H9 (cell line): ENCODE results near the gene BRD1. TPM values are rescaled to one million over a fixed set of nuclear protein-coding genes. Genes with fewer than 3 reads are reported as not detected.

Experiments
- DNase-seq: peaks from one replicate; pipeline ENCODE4 v3.0.0-alpha.2; 2017
- H2AFZ ChIP-seq: one replicate; pipeline ENCODE4 v1.6.1; 2013; ENCODE audit warnings: mild to moderate bottlenecking, low read length, control low read depth, moderate library complexity
- H2AK5ac ChIP-seq: 2 replicates; pipeline ENCODE4 v1.6.1; 2013; ENCODE audit warnings: low read length, control low read depth, mixed read lengths; ENCODE audit not compliant: insufficient read length
- H2BK120ac ChIP-seq: one replicate; pipeline ENCODE4 v1.6.1; 2013; ENCODE audit warnings: low read depth, mild to moderate bottlenecking, low read length, control low read depth, inconsistent platforms; ENCODE audit not compliant: poor library complexity, severe bottlenecking
- H2BK12ac ChIP-seq: 2 replicates; pipeline ENCODE4 v1.6.1; 2013; ENCODE audit warnings: low read length, control low read depth, mixed read lengths, low read depth; ENCODE audit not compliant: insufficient read length
- H2BK15ac ChIP-seq: 2 replicates; pipeline ENCODE4 v1.6.1; 2013; ENCODE audit warnings: low read depth, low read length, control low read depth
- H2BK20ac ChIP-seq: one replicate; pipeline ENCODE4 v1.6.1; 2013; ENCODE audit warnings: low read depth, mild to moderate bottlenecking, low read length, control low read depth, inconsistent platforms; ENCODE audit not compliant: poor library complexity, severe bottlenecking
- H2BK5ac ChIP-seq: 2 replicates; pipeline ENCODE4 v1.6.1; 2013; ENCODE audit warnings: low read length, control low read depth, mixed read lengths; ENCODE audit not compliant: insufficient read length
- H3K14ac ChIP-seq: 2 replicates; pipeline ENCODE4 v1.6.1; 2013; ENCODE audit warnings: low read length, control low read depth; ENCODE audit not compliant: insufficient read depth
- H3K18ac ChIP-seq: 2 replicates; pipeline ENCODE4 v1.6.1; 2013; ENCODE audit warnings: low read depth, mild to moderate bottlenecking, mixed read lengths, low read length, control low read depth; ENCODE audit not compliant: insufficient read length
- H3K23ac ChIP-seq: 2 replicates; pipeline ENCODE4 v1.6.1; 2013; ENCODE audit warnings: low read length, control low read depth, mixed read lengths, low read depth; ENCODE audit not compliant: insufficient read length
- H3K23me2 ChIP-seq: 2 replicates; pipeline ENCODE4 v1.6.1; 2013; ENCODE audit warnings: low read depth, mild to moderate bottlenecking, mixed read lengths, low read length, control low read depth; ENCODE audit not compliant: insufficient read length, poor library complexity, severe bottlenecking
- H3K27ac ChIP-seq: 2 replicates; pipeline ENCODE4 v1.5.1; 2013; ENCODE audit warnings: low read length, control low read depth, mixed read lengths, low read depth; ENCODE audit not compliant: insufficient read length
- H3K27me3 ChIP-seq: 2 replicates; pipeline ENCODE4 v1.6.1; 2013; ENCODE audit warnings: low read length, control low read depth, inconsistent platforms; ENCODE audit not compliant: insufficient read depth
- H3K4ac ChIP-seq: 2 replicates; pipeline ENCODE4 v1.6.1; 2013; ENCODE audit warnings: low read depth, mild to moderate bottlenecking, control low read depth, inconsistent platforms, low read length, moderate library complexity
- H3K4me1 ChIP-seq: 2 replicates; pipeline ENCODE4 v1.6.1; 2013; ENCODE audit warnings: low read length, control low read depth, inconsistent platforms; ENCODE audit not compliant: insufficient read depth
- H3K4me2 ChIP-seq: 2 replicates; pipeline ENCODE4 v1.6.1; 2013; ENCODE audit warnings: low read length, control low read depth, mixed read lengths; ENCODE audit not compliant: insufficient read length, insufficient read depth
- H3K56ac ChIP-seq: 2 replicates; pipeline ENCODE4 v1.6.1; 2013; ENCODE audit warnings: low read depth, mild to moderate bottlenecking, mixed read lengths, low read length, control low read depth; ENCODE audit not compliant: insufficient read length
- H3K79me1 ChIP-seq: 2 replicates; pipeline ENCODE4 v1.6.1; 2013; ENCODE audit warnings: low read depth, mild to moderate bottlenecking, moderate library complexity, low read length, control low read depth, inconsistent platforms; ENCODE audit not compliant: insufficient read depth, poor library complexity, severe bottlenecking
- H3K79me2 ChIP-seq: 2 replicates; pipeline ENCODE4 v1.6.1; 2013; ENCODE audit warnings: low read length, control low read depth, inconsistent platforms; ENCODE audit not compliant: insufficient read depth
- H3K9ac ChIP-seq: 2 replicates; pipeline ENCODE4 v1.6.1; 2013; ENCODE audit warnings: low read length, control low read depth, mixed read lengths; ENCODE audit not compliant: insufficient read length; ENCODE audit errors: extremely low read depth
- H3K9me3 ChIP-seq: one replicate; pipeline ENCODE4 v1.6.1; 2013; ENCODE audit warnings: low read depth, low read length, inconsistent platforms; ENCODE audit not compliant: control insufficient read depth
- H3T11ph ChIP-seq: one replicate; pipeline ENCODE4 v1.6.1; 2013; ENCODE audit warnings: mild to moderate bottlenecking, low read length, control low read depth, inconsistent platforms
- H4K20me1 ChIP-seq: one replicate; pipeline ENCODE4 v1.6.1; 2013; ENCODE audit not compliant: control insufficient read depth, insufficient read length, insufficient read depth
- H4K5ac ChIP-seq: 2 replicates; pipeline ENCODE4 v1.6.1; 2013; ENCODE audit warnings: low read depth, mild to moderate bottlenecking, mixed read lengths, low read length, control low read depth; ENCODE audit not compliant: insufficient read length
- H4K8ac ChIP-seq: replicated peaks from 2 replicates; pipeline ENCODE4 v1.6.1; 2013; ENCODE audit warnings: low read length, control low read depth, mixed read lengths, low read depth; ENCODE audit not compliant: insufficient read length
- H4K91ac ChIP-seq: 2 replicates; pipeline ENCODE4 v1.6.1; 2013; ENCODE audit warnings: low read depth, mild to moderate bottlenecking, moderate library complexity, mixed read lengths, low read length, control low read depth; ENCODE audit not compliant: insufficient read length
- H3K27ac Mint-ChIP-seq, 3 experiments: 2 replicates in 2 of 3; 3 replicates in 1 of 3; pipeline ENCODE4 v1.8.0; 2020 to 2021; ENCODE audit warnings: mixed read lengths in 3 of 3, mild to moderate bottlenecking in 1 of 3, moderate library complexity in 1 of 3
- H3K27me3 Mint-ChIP-seq: 2 replicates; pipeline ENCODE4 v1.8.0; 2021; ENCODE audit warnings: low read depth, mild to moderate bottlenecking, moderate library complexity, mixed read lengths
- H3K36me3 Mint-ChIP-seq, 3 experiments: 2 replicates in 2 of 3; 3 replicates in 1 of 3; pipeline ENCODE4 v1.8.0; 2020 to 2021; ENCODE audit warnings: low read depth in 3 of 3, mixed read lengths in 3 of 3; ENCODE audit not compliant: insufficient read depth in 1 of 3
- H3K4me1 Mint-ChIP-seq, 2 experiments: 2 replicates each; pipeline ENCODE4 v1.8.0; 2020; ENCODE audit warnings: mixed read lengths in 2 of 2
- H3K4me3 Mint-ChIP-seq, 2 experiments: 2 replicates in 1 of 2; 3 replicates in 1 of 2; pipeline ENCODE4 v1.8.0; 2020 to 2021; ENCODE audit warnings: mild to moderate bottlenecking in 2 of 2, mixed read lengths in 2 of 2, moderate library complexity in 1 of 2
- H3K9me3 Mint-ChIP-seq, 2 experiments: 2 replicates in 1 of 2; 3 replicates in 1 of 2; pipeline ENCODE4 v1.8.0; 2020; ENCODE audit warnings: mild to moderate bottlenecking in 2 of 2, mixed read lengths in 2 of 2, moderate library complexity in 1 of 2
- CTCF ChIP-seq: fragments of 200-600 bp; sonication (generic); conservative IDR thresholded peaks from 3 replicates; pipeline ENCODE4 v1.8.0; 2021; ENCODE audit warnings: antibody characterized with exemption, mild to moderate bottlenecking
- WGBS: extraction: QIAGEN DNeasy Blood & Tissue Kit; methylation state at CpG from one replicate; pipeline ENCODE4 v1.1.7; 2013; ENCODE audit warnings: missing lambda C conversion rate, low lambda C conversion rate, mixed read lengths; ENCODE audit not compliant: insufficient read length; ENCODE audit errors: extremely low coverage; 5-methylcytosine and 5-hydroxymethylcytosine counted together
- total RNA-seq: library from RNA; stranded (reverse); gene quantifications from 2 replicates; pipeline ENCODE4 v1.2.1, GENCODE V29; 2021

Gene BRD1
- total RNA-seq, 1 experiment from 2014 or later, result 51.3 TPM

GRCh38 chr22:49793296-49793695, 34.4 kb downstream of the BRD1 start:
- Histone ChIP-seq H3K27me3 (no peaks in the 10 kb centered on the region), H3K4me2 (no peak overlapping the region), H3K23me2 (no peaks in the 10 kb centered on the region), H2BK5ac (no peak overlapping the region), H2AFZ (no peak overlapping the region), H3K18ac (no peak overlapping the region), H3T11ph (no peak overlapping the region), H2BK15ac (no peak overlapping the region), H4K8ac (no peak overlapping the region), H3K79me1 (peaks cover 3% of the 10 kb centered on the region), H3K27ac (no peak overlapping the region), H3K56ac (no peak overlapping the region), H4K20me1 (no peaks in the 10 kb centered on the region), H4K91ac (no peak overlapping the region), H3K4ac (no peak overlapping the region), H3K79me2 (peaks cover 6% of the 10 kb centered on the region; the same call in 1 of the 2 replicates), H3K9me3 (no peaks in the 10 kb centered on the region), H2AK5ac (no peak overlapping the region), H3K14ac (no peak overlapping the region), H3K9ac (no peak overlapping the region), H2BK12ac (no peak overlapping the region), H4K5ac (no peak overlapping the region), H2BK120ac (no peak overlapping the region), H3K23ac (no peak overlapping the region), H2BK20ac (no peak overlapping the region), H3K4me1 (no peaks in the 10 kb centered on the region)
- Mint-ChIP-seq H3K27ac (no peak overlapping the region), H3K4me1 (peaks cover 6 to 11% of the 10 kb centered on the region in 2 experiments), H3K4me3 (no peak overlapping the region), H3K9me3 (no peaks in the 10 kb centered on the region), H3K27me3 (no peaks in the 10 kb centered on the region), H3K36me3 (peaks cover 39 to 87% (median 79%) of the 10 kb centered on the region in 3 experiments)
- DNase-seq, result no peak
- no peak for TF ChIP-seq CTCF
- no CpG with 5 or more reads among the region's 10 CpGs for WGBS
